Neural progenitor cell (in vitro differentiated cells): ENCODE measurements around the gene ANKRD18A.

ENCODE experiments used
- CTCF ChIP-seq: fragments of 200-600 bp; sonication (generic); IDR thresholded peaks from 2 replicates; pipeline ENCODE4 v1.5.1; 2017; ENCODE audit warnings: antibody characterized with exemption, mild to moderate bottlenecking
- EZH2 ChIP-seq: fragments of 200-600 bp; sonication (generic); IDR thresholded peaks from 2 replicates; pipeline ENCODE4 v1.6.1; 2017; ENCODE audit warnings: antibody characterized with exemption, mild to moderate bottlenecking, moderate library complexity

GRCh38 chr9:38526591-38526990 lies 93.8 kb downstream of the ANKRD18A start:
- TF ChIP-seq CTCF: no peak
- no peak for TF ChIP-seq EZH2
